NOMO-1 treated with DMSO at 0.1 percent for 48 hours (cell line): Measurements from ENCODE around the gene SMIM21.
A peak's percentile ranks its signal among the peaks of the same experiment; 100 is the strongest.

Experiments used
- DNase-seq: peaks from one replicate; lab custom pipeline; 2025; ENCODE audit not compliant: unreplicated experiment; lab: John Stamatoyannopoulos, UW

The SMIM21 gene

DNA sequence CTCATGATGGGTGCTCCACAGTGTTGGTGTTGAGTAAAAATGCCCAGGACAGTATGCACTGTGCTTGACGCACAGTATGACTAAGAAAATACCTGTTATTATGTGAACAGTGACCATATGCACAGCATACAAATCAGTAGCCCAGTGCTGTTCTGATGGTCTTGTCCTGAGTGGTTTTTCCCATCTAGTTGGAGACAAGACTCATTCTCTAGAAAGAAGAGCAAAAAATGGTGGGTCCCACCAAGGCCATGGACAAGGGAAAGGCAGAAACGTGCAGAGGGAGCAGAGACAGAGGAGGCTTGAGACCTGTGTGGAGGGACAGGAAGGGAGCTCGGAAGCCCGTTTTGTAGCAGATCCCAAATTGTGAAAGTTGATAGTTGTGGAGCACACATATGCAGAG lies 987 bp upstream of the SMIM21 start:
- no peak for DNase-seq

DNA sequence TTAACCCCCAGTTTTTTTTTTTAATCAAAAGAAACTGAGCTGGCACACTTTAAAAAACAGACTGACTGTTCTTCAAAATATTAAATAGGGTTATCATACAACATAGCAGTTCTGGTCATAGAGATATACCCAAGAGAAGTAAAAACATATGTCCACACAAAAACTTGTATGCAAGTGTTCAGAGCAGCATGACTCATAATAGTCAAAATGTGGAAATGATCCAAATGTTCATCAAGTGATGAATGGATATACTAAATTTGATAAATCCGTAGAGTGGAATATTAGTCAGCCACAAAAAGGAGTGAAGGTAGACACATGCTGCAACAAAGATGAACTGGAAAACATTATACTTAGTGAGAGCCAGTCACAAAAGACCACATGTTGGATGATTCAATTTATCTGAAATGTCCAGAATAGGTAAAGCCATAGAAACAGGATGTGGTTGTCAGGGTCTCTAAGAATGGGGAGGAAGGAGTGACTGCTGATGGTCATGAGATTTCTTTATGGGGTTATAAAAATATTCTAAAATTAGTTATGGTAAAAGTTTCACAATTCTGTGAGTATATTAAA lies 5.1 kb downstream of the SMIM21 start:
- DNase-seq = peak; percentile 4

DNA sequence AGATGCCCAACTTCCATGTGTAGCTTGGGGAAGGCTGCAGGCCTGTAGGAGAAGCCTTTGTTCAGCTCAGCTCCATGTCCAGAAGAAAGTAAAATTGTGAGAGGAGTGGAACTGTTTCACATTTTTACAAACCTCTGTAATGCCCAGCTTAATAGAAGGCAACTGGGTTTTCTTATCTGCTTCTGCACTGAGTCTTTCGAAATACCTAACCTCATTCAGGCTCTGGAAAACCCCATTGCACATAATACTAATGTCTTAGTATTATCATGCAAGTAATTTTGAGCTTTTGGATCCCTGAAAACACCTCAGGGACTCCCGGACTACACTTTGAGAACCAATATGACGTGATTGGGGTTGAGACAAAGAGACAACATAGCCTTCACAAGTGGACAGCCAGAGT lies 5.8 kb downstream of the SMIM21 start:
- no peak for DNase-seq

DNA sequence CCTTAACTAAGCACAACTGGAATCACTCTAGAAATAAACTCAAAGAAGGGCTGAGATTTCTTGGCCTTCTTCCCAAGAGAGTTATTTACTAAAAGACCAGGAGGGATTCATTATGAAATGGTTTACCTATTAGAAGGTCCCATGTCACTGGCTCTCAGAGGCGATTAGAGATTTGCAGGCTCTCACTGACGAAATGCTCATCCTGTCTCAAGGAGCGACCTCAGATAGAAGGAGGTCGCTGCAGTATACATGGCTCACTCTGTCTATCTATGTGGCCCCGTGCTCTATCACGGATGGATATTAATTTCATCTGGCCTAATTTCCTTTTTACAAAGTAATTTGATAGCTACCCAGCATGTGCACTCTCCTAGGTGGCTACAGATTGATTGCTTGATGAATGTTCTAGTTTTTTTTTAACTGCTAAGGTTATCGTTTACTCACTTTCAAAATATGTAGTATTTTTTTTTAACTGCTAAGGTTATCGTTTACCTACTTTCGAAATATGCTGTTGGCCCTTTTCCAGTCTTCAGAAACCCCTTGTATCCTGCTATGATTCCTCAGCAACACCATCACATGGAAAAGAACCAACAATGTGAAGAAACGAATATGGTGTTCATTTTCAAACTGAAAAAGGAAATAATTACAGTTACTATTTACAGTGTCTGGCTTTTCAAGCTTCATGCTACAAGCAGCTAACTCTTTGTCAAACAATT lies 9.1 kb downstream of the SMIM21 start:
- DNase-seq = no peak

DNA sequence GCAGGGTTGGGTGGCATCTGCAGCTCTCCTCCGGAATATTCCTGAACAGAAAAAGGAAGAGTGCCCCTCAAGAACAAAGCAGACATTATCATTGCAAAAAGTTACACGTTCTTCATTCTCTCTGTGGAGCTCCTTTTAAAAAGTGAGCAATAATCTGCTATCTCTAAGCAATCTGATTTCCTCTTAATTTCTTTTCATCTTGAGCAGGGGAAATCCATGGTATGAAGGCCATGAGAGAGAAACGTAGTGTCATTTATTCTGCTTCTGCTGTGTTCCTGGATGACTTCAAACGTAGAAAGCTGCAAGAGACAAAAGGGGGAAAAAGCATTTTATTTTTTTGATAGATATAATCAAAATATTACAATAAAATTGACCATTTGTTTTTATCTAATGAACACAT lies 16.9 kb downstream of the SMIM21 start:
- DNase-seq = no peak

DNA sequence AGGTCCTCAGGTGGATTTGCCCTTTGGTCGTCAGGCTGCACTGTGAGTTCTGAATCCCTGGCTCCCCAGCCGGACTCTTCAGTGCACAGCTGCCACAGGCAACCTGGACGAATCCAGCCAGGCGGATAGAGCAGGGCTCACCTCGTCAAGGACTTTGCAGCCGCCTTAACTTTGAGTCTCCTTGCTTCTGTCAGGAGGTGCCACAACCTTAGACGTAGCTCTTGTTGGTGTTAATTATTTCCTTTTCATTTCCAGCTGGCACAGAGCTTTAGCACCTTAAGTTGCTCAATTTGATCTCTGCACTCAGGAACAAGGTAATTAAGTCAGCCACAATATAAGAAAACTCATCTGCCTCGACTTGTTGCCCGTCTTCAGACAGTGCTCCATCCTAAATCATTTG lies 17.7 kb downstream of the SMIM21 start:
- DNase-seq = no peak

DNA sequence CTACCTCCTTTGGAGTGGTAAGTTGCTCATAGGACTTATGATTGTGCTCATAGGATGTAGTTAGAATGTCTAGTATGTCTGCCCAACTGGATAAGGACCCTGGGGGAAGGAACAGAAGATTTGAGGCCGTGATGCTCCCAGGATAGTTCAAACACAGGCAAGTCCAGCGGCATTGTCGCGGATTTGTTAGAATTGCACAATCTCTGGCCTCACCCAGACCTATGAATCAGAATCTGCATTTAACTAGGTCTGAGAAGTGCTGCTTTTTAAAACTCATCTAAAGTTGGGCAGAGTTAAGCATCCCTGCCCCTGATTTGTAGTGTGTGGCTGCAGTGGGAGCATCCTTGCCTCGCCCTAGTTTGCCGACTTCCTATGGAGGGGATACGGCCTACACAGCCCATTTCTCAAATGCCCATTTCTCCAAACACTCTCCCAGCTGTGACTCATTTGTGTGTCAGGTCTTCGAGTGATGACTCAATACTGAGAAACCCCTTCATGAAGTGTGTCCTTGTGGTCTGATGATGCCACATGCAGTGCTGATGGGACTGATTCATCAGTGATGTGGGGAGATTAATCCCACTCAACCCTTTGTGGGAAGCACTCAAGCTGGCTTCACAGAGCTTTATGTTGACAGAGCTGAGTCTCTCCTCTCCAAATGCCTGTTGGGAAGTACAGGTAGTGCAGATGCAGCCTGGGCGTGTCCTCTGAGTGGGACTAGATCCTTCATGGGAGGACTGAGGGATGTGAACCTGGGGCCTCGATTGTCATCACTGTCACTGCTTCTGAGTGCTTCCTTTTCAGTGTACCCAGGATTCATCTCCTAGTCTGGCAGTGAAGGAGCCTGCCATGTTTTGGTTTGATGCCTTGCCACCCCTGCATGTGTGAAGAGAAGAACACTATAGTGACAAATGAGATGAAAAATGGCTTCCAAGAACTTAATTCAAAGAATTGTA lies 18.7 kb downstream of the SMIM21 start:
- no peak for DNase-seq

DNA sequence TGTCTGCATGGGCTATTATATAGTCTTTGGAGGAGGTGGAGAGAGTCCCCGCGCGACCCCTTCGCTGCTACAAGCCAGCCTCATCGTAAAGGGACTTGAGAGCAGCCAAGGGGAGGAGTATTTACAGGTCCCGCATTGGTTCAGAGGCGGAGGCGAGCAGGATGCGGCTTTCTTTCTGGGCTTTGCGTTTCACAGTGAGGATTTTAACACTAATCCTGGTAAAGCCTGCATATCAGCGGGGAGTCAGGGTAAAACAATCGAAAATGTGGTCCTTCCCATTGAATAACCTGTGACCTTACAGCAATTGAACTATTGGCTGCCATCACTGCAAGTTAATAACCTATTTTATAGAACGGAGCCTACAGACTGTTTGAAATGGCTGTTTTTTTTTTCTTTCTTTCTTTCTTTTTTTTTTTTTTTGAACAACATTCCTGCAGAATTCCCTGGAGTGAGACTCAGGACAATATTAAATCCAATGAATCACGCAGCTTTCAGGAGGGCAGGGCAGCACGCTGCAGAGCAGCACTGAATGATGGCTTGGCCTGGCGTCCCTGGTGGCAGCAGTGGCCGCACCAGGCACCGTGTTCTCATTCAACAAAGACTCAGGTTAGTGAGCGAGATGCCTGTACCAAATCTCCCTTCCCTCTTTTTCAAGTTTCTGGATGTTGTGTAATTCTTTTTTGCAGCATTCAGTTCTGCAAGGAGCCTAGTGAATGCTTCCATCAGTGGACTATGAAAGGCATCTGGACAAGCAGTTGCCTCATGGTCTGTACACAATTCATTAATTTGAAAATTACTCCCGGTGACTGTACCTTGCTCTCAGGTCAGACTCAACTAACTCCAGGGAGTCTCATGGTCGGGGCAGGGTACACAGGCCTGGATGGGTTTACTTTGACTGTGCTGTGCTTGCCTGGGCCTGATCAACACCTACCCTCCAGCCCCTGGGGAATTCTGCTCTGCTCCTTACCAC lies 19.8 kb downstream of the SMIM21 start:
- no peak for DNase-seq

DNA sequence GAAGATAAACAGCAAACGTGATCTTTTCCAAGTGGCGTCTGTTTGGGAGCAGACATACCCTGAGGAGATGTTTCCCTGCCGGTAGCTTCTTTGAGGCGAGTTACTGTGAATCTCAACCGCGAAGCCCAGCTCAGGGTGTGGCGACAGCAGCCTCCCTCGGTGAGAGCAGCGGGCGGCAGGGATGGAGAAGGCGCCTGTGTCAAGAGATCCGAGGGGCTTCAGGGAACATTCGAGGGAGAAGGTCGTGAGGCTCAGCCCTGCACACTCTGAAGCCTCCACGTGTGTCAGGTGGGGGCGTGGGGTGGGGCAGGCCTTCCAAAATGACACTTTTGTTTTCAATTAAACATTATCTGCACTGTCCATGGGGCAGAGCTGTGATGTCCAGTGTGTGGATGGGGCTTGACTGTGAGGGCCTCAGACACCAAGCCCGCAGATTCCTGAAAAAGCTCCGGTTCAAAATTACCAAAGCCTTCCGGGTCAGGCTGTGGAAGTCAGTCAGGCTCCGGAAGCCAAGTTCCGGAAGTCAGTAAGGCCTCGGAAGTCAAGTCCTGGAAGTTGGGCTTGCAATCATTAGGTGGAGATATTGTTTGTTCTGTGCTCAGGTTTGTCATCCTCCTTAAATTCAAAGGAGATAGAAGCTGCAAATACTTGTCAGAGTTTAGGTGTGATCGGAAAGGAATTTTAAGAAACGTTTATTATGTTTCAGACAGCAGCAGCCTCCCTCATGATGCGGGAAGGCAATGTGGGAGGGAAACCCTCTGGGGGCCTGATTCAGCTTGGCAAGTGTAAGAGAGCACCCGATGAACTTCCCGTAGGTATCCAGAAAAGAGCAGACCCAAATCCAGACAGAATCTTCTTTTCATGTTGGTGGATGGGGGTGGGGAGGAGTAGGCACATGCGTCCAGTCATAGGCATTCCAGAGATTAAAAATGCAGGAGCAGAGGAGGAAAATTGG lies 20.7 kb downstream of the SMIM21 start:
- DNase-seq = no peak

DNA sequence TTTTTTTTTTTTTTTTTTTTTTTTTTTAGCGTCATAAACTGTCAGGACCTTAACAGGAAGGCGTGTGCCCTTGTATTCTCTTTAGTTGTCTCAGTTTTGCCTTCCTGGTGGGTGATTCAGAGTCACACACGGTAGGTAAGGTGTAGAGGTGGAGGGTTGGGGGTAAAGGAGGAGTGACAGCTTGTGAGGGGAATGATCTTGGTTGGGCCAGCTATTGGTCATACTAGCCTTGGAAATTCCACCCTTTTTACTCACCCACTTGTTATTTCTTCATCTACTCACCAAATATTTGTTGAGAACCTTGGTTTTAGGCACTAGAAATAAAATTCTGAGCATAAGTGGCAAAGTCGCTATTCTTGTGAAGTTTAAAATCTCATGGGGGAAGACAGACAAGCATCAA lies 22.2 kb downstream of the SMIM21 start:
- no peak for DNase-seq

DNA sequence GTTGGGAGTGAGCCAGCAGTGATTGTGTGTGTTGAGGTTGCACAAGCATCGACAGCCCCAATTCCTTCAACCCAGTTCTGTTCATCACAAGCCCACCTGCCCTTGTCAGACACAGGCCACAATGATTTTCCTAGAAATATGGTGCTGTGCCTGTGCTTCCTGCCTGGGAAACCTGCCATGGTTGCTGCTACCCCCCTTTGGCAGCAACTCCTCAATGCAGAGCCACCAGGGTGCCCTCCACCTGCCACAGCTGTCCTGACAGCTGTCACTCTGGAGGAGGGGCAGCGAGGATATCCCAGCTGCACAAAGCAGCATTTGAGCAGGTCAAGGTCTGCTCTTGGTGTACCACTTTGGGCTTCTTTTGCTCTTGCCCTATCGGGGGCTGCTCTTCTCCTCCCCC lies 27.1 kb downstream of the SMIM21 start:
- no peak for DNase-seq

DNA sequence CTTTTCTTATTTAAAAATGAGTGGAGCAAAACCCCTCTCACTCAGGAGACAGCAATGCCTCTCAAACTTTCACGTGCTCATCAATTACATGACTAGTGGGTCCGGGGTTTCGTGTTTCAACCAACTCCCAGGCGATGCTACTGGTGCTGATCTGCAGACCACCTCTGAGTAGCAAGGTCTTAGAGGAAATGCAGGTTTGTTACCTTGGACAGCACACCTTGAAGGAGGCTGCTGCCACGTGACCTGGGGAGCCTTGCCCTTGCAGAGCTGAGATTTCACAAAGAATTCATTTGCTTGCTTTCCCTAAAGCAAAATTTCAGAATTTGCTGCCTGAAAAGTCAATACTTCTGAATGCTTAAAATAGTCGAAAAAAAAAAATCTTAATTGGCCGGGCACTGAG lies 32.4 kb downstream of the SMIM21 start:
- DNase-seq = no peak

DNA sequence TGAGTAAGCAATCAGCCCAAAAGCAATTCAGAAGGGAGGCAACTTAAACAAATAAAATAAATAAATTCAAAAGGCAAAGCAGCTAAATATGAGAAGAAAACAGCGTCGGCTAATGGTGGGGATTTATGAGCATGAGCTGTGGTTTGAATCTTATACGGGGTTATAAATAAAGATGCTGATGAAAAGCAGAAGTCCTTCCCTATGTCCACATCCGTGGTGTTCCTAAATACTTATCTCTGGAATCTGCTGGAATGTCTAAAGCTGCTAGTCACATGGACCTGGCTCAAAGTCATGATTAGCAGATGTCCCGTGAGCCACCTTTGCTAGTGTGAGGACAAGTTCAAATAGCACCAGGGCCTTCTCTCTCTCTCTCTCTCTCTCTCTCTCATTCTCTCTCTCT lies 33.8 kb downstream of the SMIM21 start:
- no peak for DNase-seq

DNA sequence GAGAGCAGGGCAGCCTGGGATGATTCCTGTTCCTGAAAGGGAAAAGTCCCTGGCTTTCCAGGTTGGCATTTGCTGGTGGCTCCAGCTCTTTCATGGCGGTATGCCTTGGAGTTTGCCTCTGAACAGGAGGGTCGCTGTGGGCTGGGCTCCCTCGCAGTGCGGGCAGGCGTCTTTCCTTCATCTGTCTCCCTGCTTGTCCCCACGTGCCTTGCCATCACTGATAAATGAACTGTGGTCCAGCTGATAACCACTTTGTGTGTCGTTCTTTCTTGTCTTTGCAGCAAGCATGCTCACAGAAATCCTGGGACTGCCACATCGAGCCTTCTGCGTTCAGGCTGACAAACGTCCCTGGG lies 35.3 kb downstream of the SMIM21 start:
- no peak for DNase-seq

DNA sequence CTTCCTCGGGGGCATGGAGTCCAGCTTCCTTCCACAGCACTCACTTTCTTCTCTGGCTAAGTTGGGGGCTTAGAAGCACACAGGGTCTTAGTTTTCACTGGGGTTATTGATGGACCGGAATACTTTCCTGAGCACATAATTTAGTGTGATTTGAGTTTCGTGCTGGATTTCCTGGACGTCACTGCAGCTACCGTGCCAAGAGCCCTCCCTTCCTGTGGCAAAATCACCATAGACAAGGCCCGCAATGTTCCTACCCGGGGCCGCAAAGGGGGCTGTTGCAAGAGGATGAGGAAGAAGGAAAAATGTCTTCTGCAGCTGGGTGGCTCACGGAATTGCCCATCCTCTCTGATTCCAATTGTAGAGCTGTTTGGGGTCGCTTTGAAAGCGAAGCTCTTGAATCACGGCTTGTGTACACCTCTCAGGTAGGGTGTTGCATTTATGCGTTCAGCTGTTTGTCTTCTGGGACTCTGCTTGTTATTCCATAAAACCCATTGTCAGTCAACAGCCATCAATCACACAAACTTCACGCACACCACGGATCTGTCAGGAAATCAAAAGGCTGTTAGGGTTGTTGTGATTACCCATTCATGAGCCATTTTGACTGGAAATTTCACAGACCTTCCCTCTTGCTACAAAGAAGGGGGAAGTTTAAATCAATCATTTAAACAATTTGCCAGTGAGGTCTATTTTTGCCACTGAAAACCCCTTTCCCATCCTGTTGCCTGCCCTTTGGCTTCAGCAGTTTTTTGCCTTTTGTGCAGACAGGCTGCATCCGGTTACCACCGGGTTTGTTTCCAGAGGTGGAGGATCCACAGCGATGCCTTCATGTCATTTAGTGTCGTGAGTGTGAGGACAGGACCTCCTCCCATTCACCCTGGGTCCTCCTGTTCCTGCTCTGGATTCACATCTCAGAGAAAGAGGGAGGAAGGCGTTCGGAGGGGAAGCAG lies 36.0 kb downstream of the SMIM21 start:
- no peak for DNase-seq

DNA sequence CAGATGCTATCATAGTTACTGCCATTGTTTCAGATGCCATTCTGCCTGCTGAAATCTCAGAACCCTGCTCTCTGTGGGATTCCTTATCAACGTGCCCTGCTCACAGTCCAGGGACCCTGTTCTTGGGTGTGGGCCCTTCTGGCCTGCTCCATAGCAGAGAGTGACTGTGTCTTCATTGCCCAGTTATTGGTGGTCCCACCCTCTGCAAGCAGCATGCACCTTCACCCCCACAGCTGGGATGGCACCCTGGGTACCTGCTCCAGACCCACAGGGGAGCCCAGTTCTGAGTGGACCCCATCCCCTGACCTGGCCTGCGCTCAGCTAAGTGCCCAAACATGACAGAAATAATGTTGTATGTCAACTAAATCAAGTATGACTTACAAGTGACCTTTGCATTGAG lies 36.6 kb downstream of the SMIM21 start:
- no peak for DNase-seq

DNA sequence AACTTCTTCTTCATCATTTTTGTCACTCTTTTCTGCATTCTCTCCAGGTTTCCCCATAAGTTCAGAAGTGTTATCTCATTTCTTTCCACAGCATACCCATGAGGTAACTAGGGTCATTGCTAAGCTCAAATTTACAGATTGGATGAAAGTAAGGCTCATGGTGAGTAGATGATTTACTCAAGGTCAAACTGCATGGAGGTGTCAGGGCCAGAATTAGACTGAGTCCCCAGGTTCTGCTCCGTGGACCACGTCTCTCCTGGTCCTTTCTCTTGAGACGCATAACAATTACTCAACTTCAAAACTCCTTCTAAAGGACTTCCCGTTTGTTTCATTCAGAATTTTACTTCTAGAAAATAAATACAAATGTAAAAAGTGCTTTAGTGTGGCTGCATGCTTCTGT lies 43.4 kb downstream of the SMIM21 start:
- DNase-seq = no peak

DNA sequence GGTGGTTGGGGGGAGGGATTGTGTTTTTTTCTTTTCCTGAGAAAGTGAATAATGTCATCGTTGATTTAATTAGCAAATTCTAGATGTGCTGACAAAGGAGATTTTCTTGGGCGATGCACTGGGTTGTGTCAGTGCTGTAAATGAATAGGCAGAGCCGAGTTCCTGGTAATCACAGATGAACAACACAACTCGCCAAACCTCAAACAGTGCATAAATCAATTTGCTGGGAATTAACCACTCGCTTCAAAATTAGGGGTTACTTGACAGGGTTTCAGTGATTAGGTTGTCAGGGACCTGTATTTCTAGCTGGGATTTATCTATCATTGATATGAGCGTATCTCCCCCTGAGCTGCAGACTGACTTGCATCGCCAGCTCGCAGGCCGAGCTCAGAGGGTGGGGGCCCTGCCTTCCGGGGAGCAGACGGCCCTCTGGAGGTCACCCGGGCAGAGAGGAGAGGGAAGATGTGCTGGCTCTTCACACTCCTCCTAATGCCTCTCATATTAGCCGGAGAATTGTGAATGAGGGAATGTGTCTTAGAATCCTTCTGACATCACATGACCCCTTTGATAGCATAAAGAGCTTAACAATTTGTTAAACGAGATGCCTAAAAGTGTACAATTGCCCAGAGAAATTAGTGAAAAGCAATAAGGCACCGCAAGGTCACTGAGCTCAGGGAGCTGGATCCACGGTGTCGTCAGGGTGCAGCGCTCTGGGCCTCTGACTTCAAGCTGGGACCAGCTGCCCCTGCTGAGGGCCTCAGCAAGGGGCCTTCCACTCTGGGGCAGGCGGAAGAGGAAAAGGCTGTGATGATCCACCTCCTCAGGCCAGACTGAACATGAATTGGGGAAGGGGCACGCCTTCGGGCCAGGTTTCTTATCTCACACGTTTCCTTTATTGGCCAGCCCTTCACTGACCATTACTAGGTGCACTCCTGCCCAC lies 48.9 kb downstream of the SMIM21 start:
- DNase-seq = no peak
